ENCODE data around the gene ADD2.

DNA sequence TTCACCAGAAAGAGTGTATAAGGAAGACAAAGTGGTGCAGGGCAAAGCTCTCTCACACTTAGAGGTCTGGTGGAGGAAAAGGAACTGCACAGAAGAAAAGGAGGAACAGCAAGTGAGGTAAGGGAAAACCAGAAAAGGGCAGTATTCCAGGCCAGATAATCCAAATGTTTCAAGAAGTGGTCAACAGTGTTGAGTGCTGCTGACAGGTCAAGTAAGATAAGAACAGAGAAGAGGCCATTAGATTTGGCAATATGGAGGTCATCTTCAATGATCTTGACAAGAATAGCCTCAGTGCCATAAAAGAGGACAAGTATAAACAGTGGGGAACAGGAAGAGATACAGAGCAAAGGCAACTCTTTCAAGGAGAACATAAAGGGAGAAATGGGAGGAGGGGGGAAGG, 15.0 kb downstream of the ADD2 start:
- TF ChIP-seq CTCF (conservative IDR thresholded peaks at IDR 0.05; ENCODE audit: low read depth, low read length) (no peak), EZH2 (IDR thresholded peaks at IDR 0.05; ENCODE audit: low read length, unreplicated experiment) (no peak)

Data from PC-3 (cell line).